Activated naive CD8-positive, alpha-beta T cell treated with anti-CD3 and anti-CD28 coated beads, Interleukin-2, amount 10 ng/mL, durations not matched to agents 7 days and 5 days (primary cell): ENCODE data around the gene FAM240A. TPM values are rescaled to one million over a fixed set of nuclear protein-coding genes. Genes with fewer than 3 reads are reported as not detected.

ENCODE experiments used
- ATAC-seq: fragments of 150-1000 bp; cut with Tn5 transposase; one replicate; pipeline ENCODE4 v1.10.0; 2021; ENCODE audit warnings: low read depth, moderate library complexity
- POLR2A ChIA-PET: fragments of 350-600 bp; sonication (Branson Sonifier 250); formaldehyde crosslinking; loops from one replicate; lab custom pipeline; 2021; ENCODE audit warnings: antibody characterized with exemption; lab: Charles Lee
- DNase-seq: peaks from one replicate; pipeline ENCODE4 v3.0.0; 2021
- H3K27ac Mint-ChIP-seq: one replicate; pipeline ENCODE4 v1.8.0; 2022; ENCODE audit warnings: mild to moderate bottlenecking, mixed read lengths
- H3K27me3 Mint-ChIP-seq: one replicate; pipeline ENCODE4 v1.8.0; 2022; ENCODE audit warnings: mild to moderate bottlenecking, moderate library complexity, mixed read lengths
- H3K36me3 Mint-ChIP-seq: one replicate; pipeline ENCODE4 v1.8.0; 2021; ENCODE audit warnings: mild to moderate bottlenecking, mixed read lengths
- H3K4me1 Mint-ChIP-seq: one replicate; pipeline ENCODE4 v1.8.0; 2021; ENCODE audit warnings: mixed read lengths
- H3K4me3 Mint-ChIP-seq: one replicate; pipeline ENCODE4 v1.8.0; 2022; ENCODE audit warnings: mild to moderate bottlenecking, moderate library complexity, mixed read lengths
- H3K9me3 Mint-ChIP-seq: one replicate; pipeline ENCODE4 v1.8.0; 2021; ENCODE audit warnings: mixed read lengths
- total RNA-seq, 2 experiments: library from RNA; stranded (reverse); gene quantifications; one replicate each; pipeline ENCODE4 v1.2.3, GENCODE V29; 2021

Gene FAM240A
- total RNA-seq: not detected

DNA sequence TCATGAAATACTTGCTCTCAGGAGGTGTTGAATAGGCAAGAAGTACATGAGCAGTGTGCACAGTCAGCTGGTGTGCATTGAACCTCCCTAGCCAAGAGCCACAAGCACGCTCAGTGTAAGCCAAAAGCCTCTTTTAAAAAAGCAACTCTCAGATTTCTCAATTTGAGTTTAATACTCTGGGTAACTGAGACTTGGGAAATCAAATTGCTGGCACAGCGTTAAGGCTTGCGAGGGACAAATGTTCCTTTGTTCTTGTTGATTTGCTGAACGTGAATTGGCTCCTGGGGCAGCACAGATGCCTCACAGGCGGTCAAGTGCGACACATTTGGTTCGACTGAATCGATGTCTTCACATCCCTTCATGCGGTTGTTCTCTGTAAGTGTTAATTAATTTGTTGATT, at the start of gene FAM240A:
TSS of gene FAM240A (plus strand) at position 202 of the 400 bp plus-strand sequence. CDS start at position 361, 159 bp downstream.
- ATAC-seq (no peak), DNase-seq (no peak)
- no peaks in the 10 kb centered on the region for H3K4me1 Mint-ChIP-seq
- no peaks in the 10 kb centered on the region for H3K36me3 Mint-ChIP-seq
- no peak within 1 kb of the TSS for H3K4me3 Mint-ChIP-seq
- H3K27ac Mint-ChIP-seq: no peak within 1 kb of the TSS
- peaks cover 34% of the 10 kb centered on the region for H3K27me3 Mint-ChIP-seq
- H3K9me3 Mint-ChIP-seq: no peaks in the 10 kb centered on the region
- POLR2A ChIA-PET: no interaction called here

DNA sequence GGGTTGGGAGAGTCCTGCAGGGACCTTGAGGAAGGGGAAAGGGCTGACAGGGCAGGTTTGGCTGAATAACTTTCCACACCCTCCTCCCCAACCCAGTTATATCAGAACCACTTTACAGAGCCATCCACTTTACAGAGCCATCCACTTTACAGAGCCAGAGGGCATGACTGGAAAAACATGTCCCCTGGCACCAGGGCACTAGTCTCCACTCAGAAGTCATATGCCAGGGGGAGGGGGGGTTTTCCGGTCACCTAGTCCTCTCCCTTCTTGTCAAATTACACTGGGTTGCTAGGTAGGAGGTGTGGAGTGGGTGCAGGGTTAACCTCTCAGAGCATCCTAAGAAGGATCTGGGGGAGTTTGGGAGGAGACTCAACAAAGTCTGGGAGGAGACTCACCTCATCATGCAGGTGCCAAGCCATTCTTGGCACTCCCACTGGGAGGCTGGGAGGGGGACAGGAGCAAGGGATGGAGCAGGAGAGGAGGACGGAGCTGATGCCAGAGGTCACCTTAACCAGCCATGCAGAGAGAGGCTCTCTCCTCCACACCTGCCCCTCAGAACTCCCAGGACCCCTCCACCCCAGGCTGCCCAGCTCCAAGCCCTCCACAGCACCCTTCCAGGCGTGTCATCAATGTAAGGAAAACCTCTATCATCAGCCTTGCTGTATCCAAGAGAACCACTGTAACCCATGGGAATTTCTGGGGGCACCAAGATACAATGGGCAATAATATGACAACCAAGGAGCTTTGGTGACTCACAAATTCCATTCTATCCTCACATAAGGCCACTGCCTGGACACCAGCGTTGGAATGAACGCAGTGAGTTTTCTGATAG, 47.9 kb upstream of the FAM240A start:
- H3K27me3 Mint-ChIP-seq: peaks cover 64% of the 10 kb centered on the region
- POLR2A ChIA-PET: interaction anchor here (0.8 to 0.9 kb wide), 2 partner anchors 25 to 74 kb away, joined by 3 read pairs; no protein-coding TSS in a partner anchor

GRCh38 chr3:46565077-46565476, 47.2 kb upstream of the FAM240A start:
- DNase-seq: no peak
- peak overlapping the region; percentile 70 for H3K4me3 Mint-ChIP-seq
- POLR2A ChIA-PET: interaction anchor here (0.8 to 0.9 kb wide), 2 partner anchors 26 to 75 kb away, joined by 3 read pairs; no protein-coding TSS in a partner anchor
- no peak for ATAC-seq
- no peak overlapping the region for H3K27ac Mint-ChIP-seq
- peaks cover 3% of the 10 kb centered on the region for H3K36me3 Mint-ChIP-seq
- peaks cover 65% of the 10 kb centered on the region for H3K27me3 Mint-ChIP-seq
- H3K4me1 Mint-ChIP-seq: peaks cover 9% of the 10 kb centered on the region
- H3K9me3 Mint-ChIP-seq: peaks cover 5% of the 10 kb centered on the region

More for the DNA sequence above, 47.9 kb upstream of the FAM240A start:
- Mint-ChIP-seq H3K4me1 (peaks cover 9% of the 10 kb centered on the region), H3K27ac (no peak overlapping the region), H3K9me3 (peaks cover 5% of the 10 kb centered on the region), H3K36me3 (peaks cover 3% of the 10 kb centered on the region), H3K4me3 (no peak overlapping the region)
- no peak for DNase-seq
- no peak for ATAC-seq

DNA sequence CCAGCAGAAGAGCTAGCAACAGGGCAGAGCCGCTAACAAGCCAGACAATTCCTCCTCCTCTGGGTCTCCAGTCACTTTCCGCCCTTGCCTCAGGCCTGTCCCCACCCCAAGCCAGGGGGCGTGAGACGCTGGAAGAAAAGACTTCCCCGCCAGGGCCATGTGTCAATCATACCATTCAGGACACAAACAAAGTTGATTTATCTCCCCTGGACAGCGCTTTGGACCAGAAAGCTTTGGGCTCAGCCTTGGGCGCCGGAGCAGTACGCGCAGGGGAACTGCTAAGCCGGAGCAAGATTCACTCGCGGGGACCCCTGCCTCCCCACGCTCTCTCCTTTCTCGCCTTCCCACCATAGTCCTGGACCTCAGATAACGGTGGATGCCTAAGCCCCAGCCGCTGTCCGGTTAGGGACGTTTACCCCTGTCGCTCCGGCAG, 46.7 kb upstream of the FAM240A start:
- H3K9me3 Mint-ChIP-seq: peaks cover 5% of the 10 kb centered on the region
- peak overlapping the region; percentile 70 for H3K4me3 Mint-ChIP-seq
- peaks cover 9% of the 10 kb centered on the region for H3K4me1 Mint-ChIP-seq
- H3K27me3 Mint-ChIP-seq: peaks cover 62% of the 10 kb centered on the region
- H3K36me3 Mint-ChIP-seq: peaks cover 3% of the 10 kb centered on the region
- H3K27ac Mint-ChIP-seq: no peak overlapping the region
- no peak for ATAC-seq
- POLR2A ChIA-PET: interaction anchor here (0.8 to 0.9 kb wide), 2 partner anchors 26 to 75 kb away, joined by 3 read pairs; no protein-coding TSS in a partner anchor
- DNase-seq: no peak

- H3K36me3 Mint-ChIP-seq: peaks cover 3% of the 10 kb centered on the region
- POLR2A ChIA-PET: no interaction called here
- peak; percentile 53 for DNase-seq
- H3K27ac Mint-ChIP-seq: no peak within 1 kb of the TSS
- H3K27me3 Mint-ChIP-seq: peaks cover 60% of the 10 kb centered on the region
- peak; percentile 84 for ATAC-seq
- peak within 1 kb of the TSS; percentile 70 for H3K4me3 Mint-ChIP-seq
- peaks cover 9% of the 10 kb centered on the region for H3K4me1 Mint-ChIP-seq
- H3K9me3 Mint-ChIP-seq: peaks cover 5% of the 10 kb centered on the region
Measured at GRCh38 chr3:46566040-46566641, 46.2 kb upstream of the FAM240A start, which contains the start of gene LRRC2. TSS of gene LRRC2 (minus strand) at chr3:46566302. CDS start at chr3:46551591, 14,711 bp downstream.

GRCh38 chr3:46571684-46572083, 40.6 kb upstream of the FAM240A start:
- Mint-ChIP-seq H3K36me3 (no peaks in the 10 kb centered on the region), H3K4me1 (no peaks in the 10 kb centered on the region), H3K27me3 (peaks cover 34% of the 10 kb centered on the region), H3K4me3 (no peak overlapping the region), H3K9me3 (no peaks in the 10 kb centered on the region), H3K27ac (no peak overlapping the region)
- POLR2A ChIA-PET: no interaction called here
- DNase-seq: no peak
- no peak for ATAC-seq

- H3K9me3 Mint-ChIP-seq: no peaks in the 10 kb centered on the region
- no peak overlapping the region for H3K27ac Mint-ChIP-seq
- H3K27me3 Mint-ChIP-seq: peaks cover 24% of the 10 kb centered on the region
- H3K4me1 Mint-ChIP-seq: no peaks in the 10 kb centered on the region
- POLR2A ChIA-PET: no interaction called here
- no peaks in the 10 kb centered on the region for H3K36me3 Mint-ChIP-seq
- ATAC-seq (no peak), DNase-seq (no peak)
- H3K4me3 Mint-ChIP-seq: no peak overlapping the region
Measured at GRCh38 chr3:46573701-46574100, 38.6 kb upstream of the FAM240A start.

- DNase-seq (no peak), ATAC-seq (no peak)
- Mint-ChIP-seq H3K36me3 (no peaks in the 10 kb centered on the region), H3K9me3 (no peaks in the 10 kb centered on the region), H3K4me1 (peaks cover 4% of the 10 kb centered on the region), H3K27ac (no peak overlapping the region), H3K4me3 (no peak overlapping the region), H3K27me3 (peaks cover 20% of the 10 kb centered on the region)
- POLR2A ChIA-PET: no interaction called here
Measured at GRCh38 chr3:46574243-46574646, 38.1 kb upstream of the FAM240A start.

DNA sequence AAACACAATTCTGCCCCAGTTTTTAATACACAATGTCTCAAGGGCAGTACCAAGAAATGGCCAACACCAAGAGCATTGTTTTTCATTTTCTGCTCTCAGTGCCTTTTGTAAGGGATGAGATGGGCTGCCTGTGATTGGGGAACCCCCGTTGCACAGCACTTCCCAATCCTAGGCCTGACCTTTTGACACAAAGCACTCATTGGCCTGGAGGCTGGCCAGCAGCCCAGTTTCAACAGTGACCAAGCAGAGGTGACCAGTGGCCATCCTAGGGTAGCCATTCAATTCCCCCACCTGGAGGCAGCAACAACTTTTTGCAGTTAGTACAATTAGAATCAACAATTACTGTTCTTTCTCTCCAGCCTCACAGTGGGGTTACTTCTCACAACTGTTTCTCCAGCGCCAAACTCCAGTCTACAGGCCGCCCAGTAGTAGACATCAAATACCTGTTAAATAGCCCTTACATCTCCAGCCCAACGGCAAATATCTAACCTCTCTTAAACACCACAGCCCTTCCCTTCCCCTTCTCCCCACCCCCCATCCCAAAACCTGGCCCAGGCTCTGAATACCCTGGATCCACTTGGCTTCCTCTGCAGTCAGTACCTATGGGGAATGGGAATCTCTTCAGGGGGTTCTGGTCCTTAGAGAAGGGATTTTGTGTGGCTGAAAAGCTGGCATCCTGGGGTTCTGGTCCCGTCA, 37.3 kb upstream of the FAM240A start:
- POLR2A ChIA-PET: no interaction called here
- Mint-ChIP-seq H3K9me3 (no peaks in the 10 kb centered on the region), H3K27me3 (peaks cover 12% of the 10 kb centered on the region), H3K27ac (no peak overlapping the region), H3K4me1 (peaks cover 4% of the 10 kb centered on the region), H3K36me3 (no peaks in the 10 kb centered on the region), H3K4me3 (no peak overlapping the region)
- no peak for ATAC-seq
- DNase-seq: no peak

DNA sequence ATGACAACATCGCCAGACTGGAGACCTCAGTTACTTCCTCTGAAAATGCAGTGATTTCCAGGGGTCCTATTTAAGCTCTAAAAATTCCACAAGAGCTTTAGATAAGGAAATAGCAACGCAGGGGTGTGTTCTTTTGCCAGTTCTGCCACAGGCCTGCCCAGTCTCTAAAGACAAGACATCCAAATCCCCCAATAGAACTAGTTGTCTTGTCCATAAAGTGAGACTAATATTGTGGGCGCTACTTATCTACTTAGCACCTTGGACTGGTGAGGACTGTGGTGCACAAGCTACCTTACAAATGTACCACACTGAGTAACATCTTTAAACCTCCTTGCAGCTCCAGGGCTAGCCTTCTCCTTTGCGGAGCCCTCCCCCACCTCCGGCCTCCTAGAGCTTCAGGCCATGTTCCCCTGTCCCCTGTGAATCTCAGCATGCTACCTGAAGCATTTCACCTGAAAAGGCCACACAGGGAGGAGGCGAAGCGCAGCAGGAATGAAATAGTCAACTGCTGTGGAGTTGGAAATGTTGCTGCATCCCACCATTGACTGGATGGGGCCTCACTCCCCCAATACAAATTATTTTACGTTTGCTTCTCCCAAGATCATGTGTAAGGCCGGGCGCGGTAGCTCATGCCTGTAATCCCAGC, 36.6 kb upstream of the FAM240A start:
- H3K36me3 Mint-ChIP-seq: no peaks in the 10 kb centered on the region
- DNase-seq (no peak), ATAC-seq (no peak)
- H3K4me1 Mint-ChIP-seq: peaks cover 4% of the 10 kb centered on the region
- no peak overlapping the region for H3K4me3 Mint-ChIP-seq
- no peak overlapping the region for H3K27ac Mint-ChIP-seq
- POLR2A ChIA-PET: no interaction called here
- no peaks in the 10 kb centered on the region for H3K9me3 Mint-ChIP-seq
- peaks cover 9% of the 10 kb centered on the region for H3K27me3 Mint-ChIP-seq

- Mint-ChIP-seq H3K9me3 (no peaks in the 10 kb centered on the region), H3K4me3 (no peak overlapping the region), H3K27ac (no peak overlapping the region), H3K36me3 (no peaks in the 10 kb centered on the region), H3K27me3 (peaks cover 11% of the 10 kb centered on the region), H3K4me1 (peaks cover 4% of the 10 kb centered on the region)
- POLR2A ChIA-PET: no interaction called here
- no peak for DNase-seq
- ATAC-seq: no peak
Measured at GRCh38 chr3:46576386-46576785, 35.9 kb upstream of the FAM240A start.

DNA sequence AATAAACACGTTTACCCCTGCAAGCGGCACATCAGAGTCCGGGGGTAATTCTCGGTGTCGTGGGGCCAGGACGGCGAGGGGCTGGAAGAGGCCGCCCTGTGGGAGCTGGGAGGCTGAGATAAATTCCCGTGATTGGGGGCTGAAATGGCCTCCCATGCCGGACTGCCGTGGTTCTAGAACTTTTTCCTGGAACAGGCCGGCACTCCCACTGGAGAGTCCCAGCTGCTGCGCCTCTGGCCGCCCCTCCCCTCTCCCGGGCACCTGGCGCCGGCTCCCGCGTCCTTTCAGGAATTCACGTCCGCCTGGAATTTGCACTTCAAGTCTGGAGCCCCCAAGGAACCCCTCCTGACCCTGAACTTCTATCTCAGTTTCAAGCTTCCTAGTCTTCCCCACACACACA, 35.4 kb upstream of the FAM240A start:
- no peaks in the 10 kb centered on the region for H3K9me3 Mint-ChIP-seq
- H3K4me1 Mint-ChIP-seq: peaks cover 4% of the 10 kb centered on the region
- no peaks in the 10 kb centered on the region for H3K36me3 Mint-ChIP-seq
- ATAC-seq: no peak
- H3K27me3 Mint-ChIP-seq: peaks cover 15% of the 10 kb centered on the region
- no peak overlapping the region for H3K27ac Mint-ChIP-seq
- DNase-seq: no peak
- H3K4me3 Mint-ChIP-seq: no peak overlapping the region
- POLR2A ChIA-PET: no interaction called here
